HEK293 (cell line): Measurements from ENCODE around the gene VAV2.

Experiments used
- BCL11A ChIP-seq: fragments of 450-650 bp; formaldehyde crosslinking; IDR thresholded peaks from 2 replicates; pipeline ENCODE4 v1.5.1; 2016; ENCODE audit warnings: low read depth, missing biosample characterization, missing genetic modification characterization
- BCL11B ChIP-seq: fragments of 450-650 bp; formaldehyde crosslinking; IDR thresholded peaks from 2 replicates; pipeline ENCODE4 v1.5.1; 2016; ENCODE audit warnings: low read depth, missing biosample characterization, missing genetic modification characterization
- IKZF3 ChIP-seq: fragments of 450-650 bp; IDR thresholded peaks from 2 replicates; pipeline ENCODE4 v1.5.0; 2018; ENCODE audit warnings: missing biosample characterization, mild to moderate bottlenecking, missing genetic modification characterization, moderate library complexity
- KLF1 ChIP-seq: fragments of 450-650 bp; formaldehyde crosslinking; IDR thresholded peaks from 2 replicates; pipeline ENCODE4 v1.5.1; 2016; ENCODE audit warnings: missing biosample characterization, missing genetic modification characterization
- KLF8 ChIP-seq: fragments of 450-650 bp; formaldehyde crosslinking; IDR thresholded peaks from 2 replicates; pipeline ENCODE4 v1.5.1; 2016; ENCODE audit warnings: missing biosample characterization, missing genetic modification characterization
- OVOL3 ChIP-seq: fragments of 450-650 bp; formaldehyde crosslinking; IDR thresholded peaks from 2 replicates; pipeline ENCODE4 v1.5.1; 2016; ENCODE audit warnings: missing biosample characterization, missing genetic modification characterization
- PRDM10 ChIP-seq: fragments of 450-650 bp; formaldehyde crosslinking; IDR thresholded peaks from 2 replicates; pipeline ENCODE4 v1.5.1; 2016; ENCODE audit warnings: missing biosample characterization, missing genetic modification characterization
- SP2 ChIP-seq: fragments of 450-650 bp; formaldehyde crosslinking; IDR thresholded peaks from 2 replicates; pipeline ENCODE4 v1.5.1; 2016; ENCODE audit warnings: missing biosample characterization, missing genetic modification characterization
- SP7 ChIP-seq: fragments of 450-650 bp; formaldehyde crosslinking; IDR thresholded peaks from 2 replicates; pipeline ENCODE4 v1.5.1; 2016; ENCODE audit warnings: missing biosample characterization, missing genetic modification characterization
- ZBTB11 ChIP-seq: fragments of 450-650 bp; formaldehyde crosslinking; conservative IDR thresholded peaks from 2 replicates; pipeline ENCODE4 v1.5.1; 2016; ENCODE audit warnings: low read depth, missing biosample characterization, missing genetic modification characterization
- ZBTB17 ChIP-seq: fragments of 450-650 bp; formaldehyde crosslinking; IDR thresholded peaks from 2 replicates; pipeline ENCODE4 v1.5.1; 2016; ENCODE audit warnings: missing biosample characterization, missing genetic modification characterization
- ZBTB20 ChIP-seq: fragments of 450-650 bp; formaldehyde crosslinking; IDR thresholded peaks from 2 replicates; pipeline ENCODE4 v1.5.1; 2016; ENCODE audit warnings: missing biosample characterization, missing genetic modification characterization
- ZBTB7A ChIP-seq: fragments of 450-650 bp; formaldehyde crosslinking; IDR thresholded peaks from 2 replicates; pipeline ENCODE4 v1.5.1; 2016; ENCODE audit warnings: low read depth, missing biosample characterization, missing genetic modification characterization
- ZBTB8A ChIP-seq: fragments of 450-650 bp; formaldehyde crosslinking; IDR thresholded peaks from 2 replicates; pipeline ENCODE4 v1.5.1; 2016; ENCODE audit warnings: missing biosample characterization, missing genetic modification characterization
- ZNF184 ChIP-seq: fragments of 450-650 bp; IDR thresholded peaks from 2 replicates; pipeline ENCODE4 v1.5.1; 2018; ENCODE audit warnings: missing biosample characterization, mild to moderate bottlenecking, missing genetic modification characterization
- ZNF311 ChIP-seq: fragments of 450-650 bp; formaldehyde crosslinking; IDR thresholded peaks from 2 replicates; pipeline ENCODE4 v1.5.1; 2017; ENCODE audit warnings: missing biosample characterization, missing genetic modification characterization, borderline replicate concordance
- ZNF366 ChIP-seq: fragments of 450-650 bp; formaldehyde crosslinking; conservative IDR thresholded peaks from 2 replicates; pipeline ENCODE4 v1.5.1; 2016; ENCODE audit warnings: missing biosample characterization, missing genetic modification characterization
- ZNF473 ChIP-seq: fragments of 450-650 bp; formaldehyde crosslinking; IDR thresholded peaks from 2 replicates; pipeline ENCODE4 v1.5.1; 2017; ENCODE audit warnings: missing biosample characterization, missing genetic modification characterization
- ZNF521 ChIP-seq: fragments of 450-650 bp; formaldehyde crosslinking; IDR thresholded peaks from 2 replicates; pipeline ENCODE4 v1.5.1; 2017; ENCODE audit warnings: missing biosample characterization, mild to moderate bottlenecking, missing genetic modification characterization
- ZNF600 ChIP-seq: fragments of 450-650 bp; formaldehyde crosslinking; IDR thresholded peaks from 2 replicates; pipeline ENCODE4 v1.5.1; 2016; ENCODE audit warnings: missing biosample characterization, missing genetic modification characterization
- ZNF658 ChIP-seq: fragments of 450-650 bp; formaldehyde crosslinking; IDR thresholded peaks from 2 replicates; pipeline ENCODE4; 2016; ENCODE audit warnings: missing biosample characterization, missing genetic modification characterization
- ZNF747 ChIP-seq: fragments of 450-650 bp; formaldehyde crosslinking; IDR thresholded peaks from 2 replicates; pipeline ENCODE4 v1.5.1; 2016; ENCODE audit warnings: missing biosample characterization, missing genetic modification characterization
- ZNF830 ChIP-seq: fragments of 450-650 bp; IDR thresholded peaks from 2 replicates; pipeline ENCODE4 v1.5.0; 2018; ENCODE audit warnings: missing biosample characterization, missing genetic modification characterization, low read depth, mild to moderate bottlenecking, moderate library complexity
- TF ChIP-seq, protein P1 (sequence below): fragments of 450-650 bp; formaldehyde crosslinking; IDR thresholded peaks from 2 replicates; pipeline ENCODE4 v1.5.1; 2016; ENCODE audit warnings: missing biosample characterization, missing genetic modification characterization
- TF ChIP-seq, protein P2 (sequence below): IDR thresholded peaks from 2 replicates; pipeline ENCODE4 v1.6.1; 2011; ENCODE audit warnings: mild to moderate bottlenecking, low read depth, low read length, borderline replicate concordance
- TF ChIP-seq, protein P3 (sequence below): fragments of 450-650 bp; formaldehyde crosslinking; IDR thresholded peaks from 2 replicates; pipeline ENCODE4 v1.5.1; 2016; ENCODE audit warnings: missing biosample characterization, missing genetic modification characterization

VAV2 gene

DNA sequence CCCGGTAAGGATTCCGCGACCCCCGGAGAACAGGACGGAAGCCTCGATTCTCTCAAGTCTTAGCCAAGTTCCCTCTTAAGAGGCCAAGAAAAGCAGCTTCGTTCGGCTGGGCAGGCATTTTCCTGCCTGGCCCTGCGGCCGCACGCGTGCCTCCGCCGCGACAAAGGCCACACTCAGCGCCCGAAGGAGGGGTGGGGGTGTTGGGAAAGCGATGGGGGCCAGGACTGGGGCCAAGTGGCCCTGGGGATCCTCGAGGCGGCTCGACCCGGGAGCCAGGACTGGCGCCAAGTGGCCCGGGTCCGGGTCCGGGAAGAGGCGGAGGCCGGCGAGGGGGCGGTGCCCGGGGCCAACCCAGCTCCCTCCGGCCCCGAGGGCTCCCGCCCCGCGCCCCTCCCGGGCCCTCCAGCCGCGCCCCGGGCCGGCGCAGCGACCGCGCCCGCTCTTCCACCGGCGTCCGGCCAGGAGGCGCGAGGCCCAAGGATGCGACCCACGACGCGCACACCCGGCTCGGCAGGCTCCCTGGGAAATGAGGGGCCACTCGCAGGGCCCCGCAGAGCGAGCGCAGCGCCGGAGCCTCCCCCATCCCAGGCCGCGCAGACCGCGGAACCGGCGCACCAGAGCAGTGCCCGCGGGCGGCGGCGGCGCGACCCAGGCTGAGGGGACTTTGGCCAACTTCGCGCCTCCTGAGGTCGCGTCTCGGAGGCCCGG lies 756 bp downstream of the VAV2 start (continued):
- TF ChIP-seq, protein P1, sequence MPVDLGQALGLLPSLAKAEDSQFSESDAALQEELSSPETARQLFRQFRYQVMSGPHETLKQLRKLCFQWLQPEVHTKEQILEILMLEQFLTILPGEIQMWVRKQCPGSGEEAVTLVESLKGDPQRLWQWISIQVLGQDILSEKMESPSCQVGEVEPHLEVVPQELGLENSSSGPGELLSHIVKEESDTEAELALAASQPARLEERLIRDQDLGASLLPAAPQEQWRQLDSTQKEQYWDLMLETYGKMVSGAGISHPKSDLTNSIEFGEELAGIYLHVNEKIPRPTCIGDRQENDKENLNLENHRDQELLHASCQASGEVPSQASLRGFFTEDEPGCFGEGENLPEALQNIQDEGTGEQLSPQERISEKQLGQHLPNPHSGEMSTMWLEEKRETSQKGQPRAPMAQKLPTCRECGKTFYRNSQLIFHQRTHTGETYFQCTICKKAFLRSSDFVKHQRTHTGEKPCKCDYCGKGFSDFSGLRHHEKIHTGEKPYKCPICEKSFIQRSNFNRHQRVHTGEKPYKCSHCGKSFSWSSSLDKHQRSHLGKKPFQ (tag by site-specific recombination): no peak
- TF ChIP-seq ZBTB7A (tag by site-specific recombination) (no peak), ZNF311 (no peak), SP2 (tag by site-specific recombination) (peak; percentile 42), ZNF184 (tag by site-specific recombination) (no peak), ZBTB17 (tag by site-specific recombination) (0 out of 2 replicates have a peak, but pooled peaks have one; percentile 34), ZNF830 (no peak), IKZF3 (tag by site-specific recombination) (no peak), ZNF600 (tag by site-specific recombination) (0 out of 2 replicates have a peak, but pooled peaks have one; percentile 59), ZBTB11 (tag by site-specific recombination) (no peak), ZNF473 (tag by site-specific recombination) (no peak), ZNF366 (0 out of 2 replicates have a peak, but pooled peaks have one; percentile 5), PRDM10 (tag by site-specific recombination) (0 out of 2 replicates have a peak, but pooled peaks have one; percentile 5), BCL11B (no peak), BCL11A (tag by site-specific recombination) (no peak), ZBTB8A (tag by site-specific recombination) (peak; percentile 64; the same call in 1 of the 2 replicates), ZBTB20 (peak; percentile 76), SP7 (tag by site-specific recombination) (0 out of 2 replicates have a peak, but pooled peaks have one; percentile 9), ZNF658 (no peak), ZNF521 (no peak), KLF8 (peak; percentile 29; the same call in 1 of the 2 replicates), ZNF747 (tag by site-specific recombination) (no peak), OVOL3 (no peak), KLF1 (tag by site-specific recombination) (peak; percentile 63; the same call in 1 of the 2 replicates)
- TF ChIP-seq, protein P2, sequence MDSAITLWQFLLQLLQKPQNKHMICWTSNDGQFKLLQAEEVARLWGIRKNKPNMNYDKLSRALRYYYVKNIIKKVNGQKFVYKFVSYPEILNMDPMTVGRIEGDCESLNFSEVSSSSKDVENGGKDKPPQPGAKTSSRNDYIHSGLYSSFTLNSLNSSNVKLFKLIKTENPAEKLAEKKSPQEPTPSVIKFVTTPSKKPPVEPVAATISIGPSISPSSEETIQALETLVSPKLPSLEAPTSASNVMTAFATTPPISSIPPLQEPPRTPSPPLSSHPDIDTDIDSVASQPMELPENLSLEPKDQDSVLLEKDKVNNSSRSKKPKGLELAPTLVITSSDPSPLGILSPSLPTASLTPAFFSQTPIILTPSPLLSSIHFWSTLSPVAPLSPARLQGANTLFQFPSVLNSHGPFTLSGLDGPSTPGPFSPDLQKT: no peak
- TF ChIP-seq, protein P3, sequence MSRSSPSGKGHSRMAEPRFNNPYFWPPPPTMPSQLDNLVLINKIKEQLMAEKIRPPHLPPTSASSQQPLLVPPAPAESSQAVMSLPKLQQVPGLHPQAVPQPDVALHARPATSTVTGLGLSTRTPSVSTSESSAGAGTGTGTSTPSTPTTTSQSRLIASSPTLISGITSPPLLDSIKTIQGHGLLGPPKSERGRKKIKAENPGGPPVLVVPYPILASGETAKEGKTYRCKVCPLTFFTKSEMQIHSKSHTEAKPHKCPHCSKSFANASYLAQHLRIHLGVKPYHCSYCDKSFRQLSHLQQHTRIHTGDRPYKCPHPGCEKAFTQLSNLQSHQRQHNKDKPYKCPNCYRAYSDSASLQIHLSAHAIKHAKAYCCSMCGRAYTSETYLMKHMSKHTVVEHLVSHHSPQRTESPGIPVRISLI: no peak
- TF ChIP-seq, all 188 proteins: peak for 19
